ENCODE measurements around the gene DYRK1A. TPM values are rescaled to one million over a fixed set of nuclear protein-coding genes. Genes with fewer than 3 reads are reported as not detected.
A peak's percentile ranks its signal among the peaks of the same experiment; 100 is the strongest.

Gene DYRK1A
- total RNA-seq, 5 donors from 2014 or later (not counting 1 experiment from before 2014, with no cell fraction given) = 113 to 149 (median 115) TPM

DNA sequence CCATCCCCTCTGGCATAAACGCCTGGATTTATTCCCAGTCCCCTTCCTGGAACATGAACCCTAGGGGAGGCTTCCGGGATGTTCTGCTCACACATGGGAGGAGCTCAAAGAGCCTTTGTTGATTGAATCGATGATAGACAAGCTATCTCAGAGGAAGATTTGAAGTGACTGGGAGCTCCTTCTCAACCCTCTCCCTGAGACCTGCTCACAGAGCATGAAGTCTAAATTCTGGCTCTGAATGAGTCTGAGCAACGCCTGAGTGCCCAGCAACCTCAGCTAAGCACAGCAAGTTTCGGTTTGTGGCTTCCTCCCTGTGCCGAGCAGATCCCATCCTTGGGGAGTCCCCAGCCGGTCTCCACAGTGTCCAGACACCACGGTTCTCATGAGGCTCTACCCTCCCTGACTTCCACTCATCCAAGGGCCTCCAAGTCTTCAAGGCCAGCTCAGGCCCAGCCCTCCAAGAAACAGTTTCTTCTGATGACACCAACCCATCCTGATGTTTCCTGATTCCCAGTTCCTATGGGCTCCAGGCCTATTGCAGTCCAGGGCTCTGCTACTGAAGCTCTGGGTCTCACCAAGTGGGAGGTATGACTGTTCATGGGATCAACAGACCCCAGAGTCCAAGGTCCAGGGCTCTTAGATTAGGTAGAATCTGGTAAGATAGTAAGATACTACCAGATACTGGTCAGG lies 190.8 kb downstream of the DYRK1A start:
- peaks cover 4 to 14% of the 10 kb centered on the region in 2 donors for H3K27me3 Mint-ChIP-seq
- no peaks in the 10 kb centered on the region for H3K4me1 ChIP-seq (ENCODE audit: control insufficient read depth in 1 of 2, extremely low read depth in 1 of 2, insufficient read depth in 2 of 2, low read length in 2 of 2)
- ChIA-PET CTCF (interaction anchor here in 1 of 2 donors (0.7 kb wide), 2 partner anchors 10 to 424 kb away, joined by 4 to 6 read pairs; no protein-coding TSS in a partner anchor), POLR2A (no interaction called here)
- no peak overlapping the region for H3K4me3 Mint-ChIP-seq
- no peaks in the 10 kb centered on the region for H3K36me3 Mint-ChIP-seq
- no peak for ATAC-seq (replicated peaks in 1 of 4)
- H3K27ac Mint-ChIP-seq = no peak overlapping the region
- no peak overlapping the region for H3K27ac ChIP-seq (ENCODE audit: low read length)
- no peak overlapping the region for H3K4me3 ChIP-seq (ENCODE audit: control insufficient read depth in 1 of 2, extremely low read depth in 1 of 2, low read length in 1 of 2)
- peaks cover 3 to 6% (median 4%) of the 10 kb centered on the region in 3 donors for H3K9me3 Mint-ChIP-seq
- no peaks in the 10 kb centered on the region for H3K9me3 ChIP-seq
- H3K36me3 ChIP-seq (ENCODE audit: control insufficient read depth in 2 of 2, extremely low read depth in 1 of 2, insufficient read depth in 1 of 2, low read length in 1 of 2) = no peaks in the 10 kb centered on the region
- WGBS (ENCODE audit: insufficient coverage) = 51% methylated on average over 5 of the region's 8 CpGs
- peaks cover 0 to 26% of the 10 kb centered on the region in 2 experiments for H3K27me3 ChIP-seq (replicated peaks in 1 of 2; ENCODE audit: control insufficient read depth in 2 of 2, extremely low read depth in 1 of 2, insufficient read depth in 2 of 2, low read length in 1 of 2)
- no peak for DNase-seq
- no peaks in the 10 kb centered on the region for H3K4me1 Mint-ChIP-seq

GRCh38 chr21:37558676-37559211 lies 192.2 kb downstream of the DYRK1A start:
- Histone ChIP-seq H3K4me3 (ENCODE audit: control insufficient read depth in 1 of 2, extremely low read depth in 1 of 2, low read length in 1 of 2) (no peak overlapping the region), H3K27ac (ENCODE audit: low read length) (no peak overlapping the region), H3K4me1 (ENCODE audit: control insufficient read depth in 1 of 2, extremely low read depth in 1 of 2, insufficient read depth in 2 of 2, low read length in 2 of 2) (peaks cover 4 to 8% of the 10 kb centered on the region in 2 experiments), H3K9me3 (no peaks in the 10 kb centered on the region), H3K36me3 (ENCODE audit: control insufficient read depth in 2 of 2, extremely low read depth in 1 of 2, insufficient read depth in 1 of 2, low read length in 1 of 2) (no peaks in the 10 kb centered on the region), H3K27me3 (replicated peaks in 1 of 2; ENCODE audit: control insufficient read depth in 2 of 2, extremely low read depth in 1 of 2, insufficient read depth in 2 of 2, low read length in 1 of 2) (peaks cover 0 to 18% of the 10 kb centered on the region in 2 experiments)
- Mint-ChIP-seq H3K9me3 (peaks cover 3 to 6% (median 4%) of the 10 kb centered on the region in 3 donors), H3K4me1 (peaks cover 7 to 9% (median 9%) of the 10 kb centered on the region in 3 donors), H3K4me3 (no peak overlapping the region), H3K27ac (no peak overlapping the region), H3K27me3 (peaks cover 4 to 11% of the 10 kb centered on the region in 2 donors), H3K36me3 (no peaks in the 10 kb centered on the region)
- 96% methylated on average over 5 of the region's 8 CpGs for WGBS (ENCODE audit: insufficient coverage)
- ATAC-seq (replicated peaks in 1 of 4) = no peak
- DNase-seq = no peak
- POLR2A ChIA-PET = no interaction called here
- CTCF ChIA-PET = interaction anchor here in 1 of 2 donors (0.6 kb wide), 1 partner anchor 569 kb away, joined by 4 read pairs; no protein-coding TSS in a partner anchor

- Mint-ChIP-seq H3K4me1 (peaks cover 19 to 21% (median 20%) of the 10 kb centered on the region in 3 donors), H3K27me3 (peaks cover 0 to 7% of the 10 kb centered on the region in 2 donors), H3K27ac (no peak overlapping the region), H3K36me3 (no peaks in the 10 kb centered on the region), H3K9me3 (peaks cover 3 to 6% (median 4%) of the 10 kb centered on the region in 3 donors), H3K4me3 (no peak overlapping the region)
- Histone ChIP-seq H3K36me3 (ENCODE audit: control insufficient read depth in 2 of 2, extremely low read depth in 1 of 2, insufficient read depth in 1 of 2, low read length in 1 of 2) (no peaks in the 10 kb centered on the region), H3K4me3 (ENCODE audit: control insufficient read depth in 1 of 2, extremely low read depth in 1 of 2, low read length in 1 of 2) (no peak overlapping the region), H3K27ac (ENCODE audit: low read length) (no peak overlapping the region), H3K27me3 (replicated peaks in 1 of 2; ENCODE audit: control insufficient read depth in 2 of 2, extremely low read depth in 1 of 2, insufficient read depth in 2 of 2, low read length in 1 of 2) (peaks cover 0 to 12% of the 10 kb centered on the region in 2 experiments), H3K9me3 (no peaks in the 10 kb centered on the region), H3K4me1 (ENCODE audit: control insufficient read depth in 1 of 2, extremely low read depth in 1 of 2, insufficient read depth in 2 of 2, low read length in 2 of 2) (peaks cover 4 to 22% of the 10 kb centered on the region in 2 experiments)
- no peak for ATAC-seq (replicated peaks in 1 of 4)
- 100% methylated on average over 4 of the region's 5 CpGs for WGBS (ENCODE audit: insufficient coverage)
- CTCF ChIA-PET = no interaction called here
- POLR2A ChIA-PET = interaction anchor here in 1 of 2 donors (0.6 kb wide), 1 partner anchor 84 kb away, joined by 3 read pairs; no protein-coding TSS in a partner anchor
- DNase-seq = no peak
These were observed 193.8 kb downstream of the DYRK1A start for GRCh38 chr21:37560385-37560784.

GRCh38 chr21:37561506-37561905 lies 194.9 kb downstream of the DYRK1A start:
- H3K4me1 Mint-ChIP-seq = peaks cover 20 to 21% (median 21%) of the 10 kb centered on the region in 3 donors
- H3K27me3 Mint-ChIP-seq = no peaks in the 10 kb centered on the region
- DNase-seq (no peak), ATAC-seq (replicated peaks in 1 of 4) (no peak)
- peaks cover 4 to 22% of the 10 kb centered on the region in 2 experiments for H3K4me1 ChIP-seq (ENCODE audit: control insufficient read depth in 1 of 2, extremely low read depth in 1 of 2, insufficient read depth in 2 of 2, low read length in 2 of 2)
- H3K27me3 ChIP-seq (replicated peaks in 1 of 2; ENCODE audit: control insufficient read depth in 2 of 2, extremely low read depth in 1 of 2, insufficient read depth in 2 of 2, low read length in 1 of 2) = peaks cover 0 to 8% of the 10 kb centered on the region in 2 experiments
- no peak overlapping the region for H3K4me3 ChIP-seq (ENCODE audit: control insufficient read depth in 1 of 2, extremely low read depth in 1 of 2, low read length in 1 of 2)
- H3K4me3 Mint-ChIP-seq = no peak overlapping the region
- H3K9me3 ChIP-seq = no peaks in the 10 kb centered on the region
- H3K36me3 ChIP-seq (ENCODE audit: control insufficient read depth in 2 of 2, extremely low read depth in 1 of 2, insufficient read depth in 1 of 2, low read length in 1 of 2) = no peaks in the 10 kb centered on the region
- POLR2A ChIA-PET = no interaction called here
- peaks cover 3 to 6% (median 4%) of the 10 kb centered on the region in 3 donors for H3K9me3 Mint-ChIP-seq
- WGBS (ENCODE audit: insufficient coverage) = 100% methylated on average over 1 of the region's 7 CpGs
- no peak overlapping the region for H3K27ac ChIP-seq (ENCODE audit: low read length)
- CTCF ChIA-PET = no interaction called here
- no peak overlapping the region for H3K27ac Mint-ChIP-seq
- no peaks in the 10 kb centered on the region for H3K36me3 Mint-ChIP-seq

DNA sequence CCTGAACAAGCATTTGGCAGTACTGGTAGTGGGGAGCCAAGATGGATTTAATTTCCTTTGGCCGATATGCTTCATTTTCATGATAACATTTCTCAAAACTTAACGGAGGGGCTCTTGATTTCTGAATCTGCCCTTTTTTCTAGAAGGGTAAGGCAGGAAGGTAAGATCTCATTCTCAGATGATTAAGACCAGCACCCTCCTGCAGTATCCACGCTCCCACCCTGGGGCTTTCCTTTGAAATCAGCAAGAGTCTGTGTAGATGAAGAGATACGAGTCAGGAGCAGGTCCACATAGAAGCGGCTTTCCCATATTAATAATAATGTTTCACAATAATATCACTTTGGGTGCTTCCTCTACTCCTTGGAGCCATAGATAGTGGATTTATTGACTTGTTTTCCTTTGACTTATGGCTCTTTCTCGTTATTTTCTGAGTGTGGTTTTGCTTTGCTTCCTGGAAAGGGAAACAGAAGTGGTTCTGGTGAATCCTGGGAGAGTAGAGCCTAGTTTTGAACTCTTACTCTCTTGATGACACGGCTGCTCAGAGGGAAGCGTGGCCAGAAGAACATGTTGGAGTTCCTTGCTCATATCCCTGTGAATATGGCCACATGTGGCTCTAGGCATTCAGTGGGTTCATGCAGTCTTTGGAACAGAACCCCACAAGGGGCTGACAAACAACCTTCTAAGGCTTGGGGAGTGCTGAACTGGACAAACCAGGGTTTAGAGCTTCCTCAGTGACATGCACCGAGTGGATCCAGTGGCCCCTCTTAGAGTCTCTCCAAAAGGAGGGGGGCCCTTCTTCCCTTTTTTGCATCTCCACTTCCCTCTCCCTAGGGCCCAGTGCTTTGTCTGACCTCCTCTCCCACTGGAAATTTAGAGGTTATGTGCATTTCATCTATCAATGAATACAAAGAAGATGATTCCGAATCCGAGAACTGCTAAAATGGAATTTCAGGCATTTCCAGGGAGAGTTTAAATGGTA lies 195.7 kb downstream of the DYRK1A start:
- Histone ChIP-seq H3K36me3 (ENCODE audit: control insufficient read depth in 2 of 2, extremely low read depth in 1 of 2, insufficient read depth in 1 of 2, low read length in 1 of 2) (no peaks in the 10 kb centered on the region), H3K9me3 (no peaks in the 10 kb centered on the region), H3K4me3 (ENCODE audit: control insufficient read depth in 1 of 2, extremely low read depth in 1 of 2, low read length in 1 of 2) (no peak overlapping the region), H3K27ac (ENCODE audit: low read length) (no peak overlapping the region), H3K27me3 (replicated peaks in 1 of 2; ENCODE audit: control insufficient read depth in 2 of 2, extremely low read depth in 1 of 2, insufficient read depth in 2 of 2, low read length in 1 of 2) (peaks cover 0 to 6% of the 10 kb centered on the region in 2 experiments), H3K4me1 (ENCODE audit: control insufficient read depth in 1 of 2, extremely low read depth in 1 of 2, insufficient read depth in 2 of 2, low read length in 2 of 2) (peaks cover 4 to 22% of the 10 kb centered on the region in 2 experiments)
- ChIA-PET CTCF (no interaction called here), POLR2A (no interaction called here)
- no peaks in the 10 kb centered on the region for H3K27me3 Mint-ChIP-seq
- H3K4me3 Mint-ChIP-seq = peak overlapping the region; percentile 90 to 99 (median 92)
- WGBS (ENCODE audit: insufficient coverage) = 94% methylated on average over 4 of the region's 11 CpGs
- peaks cover 20 to 21% (median 21%) of the 10 kb centered on the region in 3 donors for H3K4me1 Mint-ChIP-seq
- ATAC-seq (replicated peaks in 1 of 4) = no peak
- no peak for DNase-seq
- peak overlapping the region; percentile 88 to 99 for H3K27ac Mint-ChIP-seq
- H3K9me3 Mint-ChIP-seq = peaks cover 3 to 6% (median 4%) of the 10 kb centered on the region in 3 donors
- H3K36me3 Mint-ChIP-seq = no peaks in the 10 kb centered on the region
